ENCODE results near the gene SEPTIN5. TPM values are rescaled to one million over a fixed set of nuclear protein-coding genes. Genes with fewer than 3 reads are reported as not detected.

SEPTIN5 gene
- total and polyA plus RNA-seq, 9 of the 15 experiments (the other 6 are each of a cell fraction or from before 2014, with no cell fraction given) = 0.03 to 195 (median 119) TPM

GRCh38 chr22:19756288-19757128, 42.2 kb downstream of the SEPTIN5 start (continued):
- TF ChIP-seq CUX1 (CRISPR knock-in tag; IDR thresholded peaks at IDR 0.05) = no peak
- no peak for TF ChIP-seq CEBPG (CRISPR knock-in tag; IDR thresholded peaks at IDR 0.05)
- TF ChIP-seq CEBPG (tag; conservative IDR thresholded peaks at IDR 0.05 in 1 of 2, IDR thresholded peaks at IDR 0.05 in 1 of 2) = no peak
- peak; percentile 72 for TF ChIP-seq JUND (IDR thresholded peaks at IDR 0.05; ENCODE audit: borderline replicate concordance, low read depth, low read length)
- TF ChIP-seq JUND (tag; IDR thresholded peaks at IDR 0.05; ENCODE audit: borderline replicate concordance, low read depth, low read length) = peak; percentile 53; the same call in 1 of the 3 replicates
- 0 out of 2 replicates have a peak, but pooled peaks have one; percentile 72 for TF ChIP-seq OTX1 (CRISPR knock-in tag; IDR thresholded peaks at IDR 0.05)
- TF ChIP-seq SPI1 (IDR thresholded peaks at IDR 0.05; ENCODE audit: borderline replicate concordance, low read depth, low read length) = peak; percentile 74; the same call in 1 of the 2 replicates
- TF ChIP-seq TAF9B (IDR thresholded peaks at IDR 0.05; ENCODE audit: partially characterized antibody) = no peak
- no peak for TF ChIP-seq FOXK1 (CRISPR knock-in tag; IDR thresholded peaks at IDR 0.05; ENCODE audit: borderline replicate concordance)
- TF ChIP-seq ZNF644 (tag; IDR thresholded peaks at IDR 0.05; ENCODE audit: low read depth) = no peak
- peak; percentile 57; the same call in 1 of the 2 replicates for TF ChIP-seq CC2D1A (IDR thresholded peaks at IDR 0.05)
- no peak for TF ChIP-seq POLR3G (IDR thresholded peaks at IDR 0.05; ENCODE audit: extremely low read depth, insufficient read length, insufficient replicate concordance)
- TF ChIP-seq VEZF1 (CRISPR knock-in tag; IDR thresholded peaks at IDR 0.05) = peak; percentile 91
- TF ChIP-seq ZNF174 (CRISPR knock-in tag; IDR thresholded peaks at IDR 0.05) = no peak
- TF ChIP-seq GTF2F1 (IDR thresholded peaks at IDR 0.05; ENCODE audit: low read depth, low read length) = no peak
- TF ChIP-seq SMAD3 (CRISPR knock-in tag; conservative IDR thresholded peaks at IDR 0.05) = no peak
- no peak for TF ChIP-seq NFYB (IDR thresholded peaks at IDR 0.05; ENCODE audit: extremely low read depth, insufficient read length)
- TF ChIP-seq IRF1 (CRISPR knock-in tag; IDR thresholded peaks at IDR 0.05; ENCODE audit: borderline replicate concordance) = no peak
- TF ChIP-seq SIN3A (IDR thresholded peaks at IDR 0.05; ENCODE audit: borderline replicate concordance in 2 of 2, control insufficient read depth in 1 of 2, low read depth in 2 of 2, low read length in 2 of 2) = peak in 1 of 2 experiments; percentile 53; a peak in 1 of 4 replicates
